Activated CD4-positive, alpha-beta T cell treated with anti-CD3 and anti-CD28 coated beads, Interleukin-2, amount 50 U/mL, for 16 hours (primary cell): Measurements from ENCODE around the gene TTLL9.

Experiments used
- DNase-seq: peaks from one replicate; pipeline ENCODE4 v3.0.0-alpha.2; 2020

TTLL9 gene

DNA sequence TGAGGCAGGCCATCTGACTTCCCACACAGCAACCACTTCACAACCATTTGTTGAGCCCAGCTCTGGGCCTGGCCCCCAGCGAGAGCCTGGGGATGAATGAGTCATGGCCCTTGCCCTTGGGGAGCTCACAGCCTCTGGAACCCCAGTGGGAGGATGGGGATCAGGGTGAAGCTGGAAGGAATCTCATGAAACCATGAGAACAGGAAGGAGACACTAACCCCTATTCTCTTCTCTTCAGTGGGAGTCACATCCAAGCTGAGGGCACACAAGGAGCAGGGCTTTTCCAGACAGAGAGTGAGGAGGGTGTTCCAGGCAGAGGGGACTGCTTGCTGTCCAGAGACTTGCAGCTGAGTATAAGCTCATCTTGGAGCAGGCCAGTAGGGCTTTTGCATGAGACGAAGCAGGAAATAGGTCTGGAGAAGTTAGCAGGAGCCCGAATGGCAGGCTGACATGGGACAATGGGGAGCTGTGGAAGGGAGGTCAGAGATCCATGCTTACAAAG is 32.5 kb upstream of the TTLL9 start:
- no peak for DNase-seq

DNA sequence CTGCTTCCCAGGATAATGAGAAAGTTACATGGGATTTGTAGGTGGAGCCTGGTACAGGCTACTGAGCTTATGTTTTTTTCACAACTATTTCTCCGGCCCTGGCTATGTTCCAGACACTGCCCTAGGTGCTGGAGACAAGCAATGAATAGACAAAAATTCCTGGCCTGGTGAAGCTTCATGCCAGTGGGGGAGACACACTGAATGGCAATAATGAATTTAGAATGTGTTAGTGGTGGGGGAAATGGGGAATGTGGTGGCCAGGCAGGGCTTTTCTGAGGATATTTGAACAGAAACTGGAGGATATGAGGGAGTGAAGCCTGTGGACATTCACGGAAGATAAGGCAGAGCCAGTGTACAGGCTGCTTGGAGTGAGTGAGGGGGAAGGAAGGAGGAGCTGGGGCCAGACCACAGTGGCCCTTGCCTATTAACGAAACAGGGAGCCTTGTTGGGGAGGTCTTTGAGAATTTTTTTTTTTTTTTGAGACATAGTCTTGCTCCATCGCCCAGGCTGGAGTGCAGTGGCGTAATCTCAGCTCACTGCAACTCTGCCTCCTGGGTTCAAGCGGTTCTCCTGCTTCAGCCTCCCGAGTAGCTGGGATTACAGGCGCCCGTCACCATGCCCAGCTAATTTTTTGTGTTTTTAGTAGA is 31.7 kb upstream of the TTLL9 start:
- DNase-seq: no peak

DNA sequence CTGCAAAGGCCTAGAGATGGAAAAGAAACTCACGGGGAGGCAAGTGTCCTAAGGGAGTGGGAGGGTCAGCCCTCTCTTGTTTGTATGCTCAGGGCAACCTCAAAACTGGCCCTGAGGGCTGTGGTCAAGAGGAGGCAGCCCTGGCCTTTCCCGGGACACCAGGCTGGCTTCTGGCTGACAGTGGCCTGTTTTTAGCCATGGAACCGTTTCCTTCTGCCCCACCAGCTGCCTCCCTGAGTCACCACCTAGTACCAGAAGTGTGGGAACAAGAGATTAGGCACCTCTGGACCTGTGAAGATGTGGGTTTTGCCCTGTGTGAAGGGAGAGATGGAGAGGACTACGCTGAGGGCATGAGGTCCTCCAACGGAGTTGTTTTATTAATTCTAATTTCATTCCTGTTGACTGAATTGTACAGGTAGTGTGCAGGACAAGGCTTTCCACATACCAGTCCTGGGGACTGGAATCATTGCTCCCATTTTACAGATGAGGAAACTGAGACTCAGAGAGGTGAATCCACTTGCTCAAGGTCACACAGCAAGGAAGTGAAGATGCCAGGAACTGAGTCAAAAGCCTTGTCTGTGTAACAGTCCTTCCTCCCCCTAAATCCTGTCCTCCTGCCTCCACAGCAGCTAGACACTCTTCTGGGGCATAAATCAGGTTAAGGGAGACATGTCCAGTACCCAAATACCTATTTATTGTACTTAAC is 30.5 kb upstream of the TTLL9 start:
- DNase-seq: no peak

GRCh38 chr20:31840906-31841816 is 29.3 kb upstream of the TTLL9 start:
- DNase-seq: no peak

GRCh38 chr20:31841928-31842327 is 28.5 kb upstream of the TTLL9 start:
- no peak for DNase-seq

- no peak for DNase-seq
Observed at GRCh38 chr20:31842471-31843157, 27.8 kb upstream of the TTLL9 start.

- DNase-seq: no peak
Observed at GRCh38 chr20:31843288-31843687, 27.1 kb upstream of the TTLL9 start.

- DNase-seq: no peak
Observed at GRCh38 chr20:31843881-31844280, 26.6 kb upstream of the TTLL9 start.

DNA sequence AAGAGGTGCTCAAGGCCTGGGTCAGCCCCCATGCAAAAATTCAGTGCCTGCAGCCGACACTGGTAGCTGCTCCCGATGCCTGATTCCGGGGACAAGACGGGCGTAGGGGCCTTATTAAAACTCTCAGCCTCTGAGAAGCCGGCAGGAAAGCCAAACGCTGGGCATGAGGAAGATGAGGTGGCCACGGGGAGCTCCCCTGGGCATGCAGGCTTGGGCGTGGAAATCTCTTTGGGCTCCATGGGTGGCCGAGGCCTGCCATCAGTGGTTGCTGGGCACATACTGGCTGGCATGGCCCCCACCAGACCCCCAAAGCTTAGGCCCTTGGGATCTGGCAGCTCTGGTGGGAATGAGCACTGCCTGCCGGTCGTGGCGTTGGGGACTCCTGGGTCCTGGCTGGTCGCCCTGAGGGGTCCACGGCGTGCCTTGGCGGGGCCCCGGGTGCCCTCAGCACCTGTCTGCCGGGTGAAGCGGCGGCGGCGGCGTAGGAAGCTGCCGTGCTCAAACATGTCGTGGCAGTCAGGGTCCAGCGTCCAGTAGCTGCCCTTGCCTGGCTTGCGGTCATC is 25.6 kb upstream of the TTLL9 start:
- no peak for DNase-seq

GRCh38 chr20:31845300-31845863 is 25.1 kb upstream of the TTLL9 start, which contains the start of gene FOXS1:
Gene FOXS1, minus strand, starts transcription at chr20:31845604. Its CDS starts 62 bp downstream, at chr20:31845542.
- no peak for DNase-seq

- DNase-seq: no peak
Observed at GRCh38 chr20:31846793-31847138, 23.7 kb upstream of the TTLL9 start.

- DNase-seq: no peak
Observed at GRCh38 chr20:31848088-31848999, 22.1 kb upstream of the TTLL9 start.

GRCh38 chr20:31849306-31849930 is 21.0 kb upstream of the TTLL9 start:
- no peak for DNase-seq

- no peak for DNase-seq
Observed at GRCh38 chr20:31851240-31851955, 19.0 kb upstream of the TTLL9 start.

GRCh38 chr20:31853481-31853880 is 17.0 kb upstream of the TTLL9 start:
- no peak for DNase-seq

- DNase-seq: no peak
Observed at GRCh38 chr20:31856516-31856915, 13.9 kb upstream of the TTLL9 start.

- no peak for DNase-seq
Observed at GRCh38 chr20:31857861-31858759, 12.3 kb upstream of the TTLL9 start.

- DNase-seq: no peak
Observed at GRCh38 chr20:31858760-31859083, 11.7 kb upstream of the TTLL9 start.
